ENCODE data around the gene SCFD2.

The SCFD2 gene

GRCh38 chr4:52869656-52870055 is 496.2 kb downstream of the SCFD2 start:
- TF ChIP-seq REST (IDR thresholded peaks at IDR 0.05; ENCODE audit: insufficient replicate concordance, low read depth) (no peak), CTCF (IDR thresholded peaks at IDR 0.05; ENCODE audit: insufficient read depth, low read length) (no peak), GABPA (IDR thresholded peaks at IDR 0.05; ENCODE audit: low read depth) (no peak), POLR2AphosphoS5 (IDR thresholded peaks at IDR 0.05; ENCODE audit: low read depth) (no peak), SPI1 (IDR thresholded peaks at IDR 0.05; ENCODE audit: borderline replicate concordance, low read depth) (no peak)
- no peak for DNase-seq (ENCODE audit: low read depth in 1 of 2, low spot score in 1 of 2)
- no peak overlapping the region for H3K4me3 ChIP-seq (replicated peaks; ENCODE audit: insufficient read depth, low read length)
- H3K27me3 ChIP-seq (ENCODE audit: insufficient read depth, poor library complexity, severe bottlenecking) = no peaks in the 10 kb centered on the region
- no peak overlapping the region for H3K27ac ChIP-seq (replicated peaks)

- no peak for DNase-seq (ENCODE audit: low read depth in 1 of 2, low spot score in 1 of 2)
- H3K27ac ChIP-seq (replicated peaks) = no peak overlapping the region
- H3K27me3 ChIP-seq (ENCODE audit: insufficient read depth, poor library complexity, severe bottlenecking) = no peaks in the 10 kb centered on the region
- H3K4me3 ChIP-seq (replicated peaks; ENCODE audit: insufficient read depth, low read length) = no peak overlapping the region
- TF ChIP-seq POLR2AphosphoS5 (IDR thresholded peaks at IDR 0.05; ENCODE audit: low read depth) = no peak
- TF ChIP-seq GABPA (IDR thresholded peaks at IDR 0.05; ENCODE audit: low read depth) = no peak
- TF ChIP-seq SPI1 (IDR thresholded peaks at IDR 0.05; ENCODE audit: borderline replicate concordance, low read depth) = no peak
- TF ChIP-seq CTCF (IDR thresholded peaks at IDR 0.05; ENCODE audit: insufficient read depth, low read length) = no peak
These were observed 496.7 kb downstream of the SCFD2 start for GRCh38 chr4:52869196-52869595.

- TF ChIP-seq REST (IDR thresholded peaks at IDR 0.05; ENCODE audit: insufficient replicate concordance, low read depth) (no peak), POLR2AphosphoS5 (IDR thresholded peaks at IDR 0.05; ENCODE audit: low read depth) (no peak)
- no peak for DNase-seq (ENCODE audit: low read depth in 1 of 2, low spot score in 1 of 2)
- Histone ChIP-seq H3K27ac (replicated peaks) (no peak overlapping the region), H3K27me3 (ENCODE audit: insufficient read depth, poor library complexity, severe bottlenecking) (no peaks in the 10 kb centered on the region), H3K4me3 (replicated peaks; ENCODE audit: insufficient read depth, low read length) (no peak overlapping the region)
These were observed 497.7 kb downstream of the SCFD2 start for GRCh38 chr4:52868133-52868532.

- no peak for TF ChIP-seq GABPA (IDR thresholded peaks at IDR 0.05; ENCODE audit: low read depth)
- TF ChIP-seq SPI1 (IDR thresholded peaks at IDR 0.05; ENCODE audit: borderline replicate concordance, low read depth) = no peak
- TF ChIP-seq POLR2AphosphoS5 (IDR thresholded peaks at IDR 0.05; ENCODE audit: low read depth) = no peak
- no peak for TF ChIP-seq CTCF (IDR thresholded peaks at IDR 0.05; ENCODE audit: insufficient read depth, low read length)
- no peak for TF ChIP-seq REST (IDR thresholded peaks at IDR 0.05; ENCODE audit: insufficient replicate concordance, low read depth)
- H3K4me3 ChIP-seq (replicated peaks; ENCODE audit: insufficient read depth, low read length) = no peak overlapping the region
- no peak for DNase-seq (ENCODE audit: low read depth in 1 of 2, low spot score in 1 of 2)
- H3K27ac ChIP-seq (replicated peaks) = no peak overlapping the region
- H3K27me3 ChIP-seq (ENCODE audit: insufficient read depth, poor library complexity, severe bottlenecking) = no peaks in the 10 kb centered on the region
These were observed 498.7 kb downstream of the SCFD2 start for GRCh38 chr4:52867163-52867562.

All from HL-60 (cell line).